ENCODE results near the gene RPL36A. TPM values are rescaled to one million over a fixed set of nuclear protein-coding genes. Genes with fewer than 3 reads are reported as not detected.

RPL36A gene
- total and polyA plus RNA-seq, 9 of the 15 experiments (the other 6 are each of a cell fraction or from before 2014, with no cell fraction given) = 412 to 4,539 (median 3,209) TPM

DNA sequence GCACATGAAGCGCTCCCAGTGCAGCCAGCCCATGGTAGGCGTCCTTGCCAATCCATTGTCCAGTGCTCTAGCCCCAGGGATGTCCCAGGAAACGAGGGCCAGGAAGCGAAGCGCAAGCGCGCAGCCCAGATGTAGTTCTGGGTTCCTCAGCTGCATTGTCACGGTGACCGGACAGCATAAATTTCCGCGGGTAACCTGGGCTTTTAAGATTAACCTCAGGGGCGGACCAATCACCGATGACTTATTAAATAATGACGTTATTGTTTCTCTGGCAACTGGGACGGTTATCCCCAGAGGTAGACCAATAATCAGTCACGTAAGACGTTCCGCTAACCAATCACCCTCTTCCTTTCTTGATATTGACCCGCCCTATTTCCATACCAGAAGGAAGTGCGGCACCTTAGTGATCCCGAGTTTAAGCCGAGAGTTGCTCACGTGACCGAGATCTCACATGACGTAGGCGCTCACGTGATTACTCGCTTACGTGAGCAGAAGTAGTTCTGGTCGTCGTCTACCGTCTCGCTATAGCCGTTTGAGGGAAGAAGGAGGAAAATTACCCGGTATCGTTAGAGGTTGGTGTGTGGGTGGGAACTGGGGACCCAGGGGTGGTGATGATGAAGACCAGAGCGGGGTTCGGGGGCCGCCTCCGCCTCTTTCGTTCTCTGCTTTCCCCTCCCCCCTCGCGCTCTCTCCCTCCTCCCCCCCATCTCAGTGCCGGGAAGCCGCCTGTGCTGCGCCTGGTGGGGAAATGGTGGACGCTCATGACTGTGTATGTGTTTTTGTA, 17.1 kb downstream of the RPL36A start, which contains the start of the genes GLA and HNRNPH2 (continued):
- peak in 1 of 2 experiments; percentile 53; a peak in 1 of 4 replicates for TF ChIP-seq UBTF (IDR thresholded peaks at IDR 0.05; ENCODE audit: borderline replicate concordance in 1 of 2, low read depth in 2 of 2, low read length in 2 of 2)
- TF ChIP-seq, protein P1, sequence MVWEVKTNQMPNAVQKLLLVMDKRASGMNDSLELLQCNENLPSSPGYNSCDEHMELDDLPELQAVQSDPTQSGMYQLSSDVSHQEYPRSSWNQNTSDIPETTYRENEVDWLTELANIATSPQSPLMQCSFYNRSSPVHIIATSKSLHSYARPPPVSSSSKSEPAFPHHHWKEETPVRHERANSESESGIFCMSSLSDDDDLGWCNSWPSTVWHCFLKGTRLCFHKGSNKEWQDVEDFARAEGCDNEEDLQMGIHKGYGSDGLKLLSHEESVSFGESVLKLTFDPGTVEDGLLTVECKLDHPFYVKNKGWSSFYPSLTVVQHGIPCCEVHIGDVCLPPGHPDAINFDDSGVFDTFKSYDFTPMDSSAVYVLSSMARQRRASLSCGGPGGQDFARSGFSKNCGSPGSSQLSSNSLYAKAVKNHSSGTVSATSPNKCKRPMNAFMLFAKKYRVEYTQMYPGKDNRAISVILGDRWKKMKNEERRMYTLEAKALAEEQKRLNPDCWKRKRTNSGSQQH (CRISPR knock-in tag; IDR thresholded peaks at IDR 0.05) = peak; percentile 60; the same call in 1 of the 2 replicates
- no peak for TF ChIP-seq STAG1 (CRISPR knock-in tag; IDR thresholded peaks at IDR 0.05; ENCODE audit: borderline replicate concordance)
- TF ChIP-seq, protein P2, sequence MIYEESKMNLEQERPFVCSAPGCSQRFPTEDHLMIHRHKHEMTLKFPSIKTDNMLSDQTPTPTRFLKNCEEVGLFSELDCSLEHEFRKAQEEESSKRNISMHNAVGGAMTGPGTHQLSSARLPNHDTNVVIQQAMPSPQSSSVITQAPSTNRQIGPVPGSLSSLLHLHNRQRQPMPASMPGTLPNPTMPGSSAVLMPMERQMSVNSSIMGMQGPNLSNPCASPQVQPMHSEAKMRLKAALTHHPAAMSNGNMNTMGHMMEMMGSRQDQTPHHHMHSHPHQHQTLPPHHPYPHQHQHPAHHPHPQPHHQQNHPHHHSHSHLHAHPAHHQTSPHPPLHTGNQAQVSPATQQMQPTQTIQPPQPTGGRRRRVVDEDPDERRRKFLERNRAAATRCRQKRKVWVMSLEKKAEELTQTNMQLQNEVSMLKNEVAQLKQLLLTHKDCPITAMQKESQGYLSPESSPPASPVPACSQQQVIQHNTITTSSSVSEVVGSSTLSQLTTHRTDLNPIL (CRISPR knock-in tag; IDR thresholded peaks at IDR 0.05) = no peak
- no peak for TF ChIP-seq PBX2 (CRISPR knock-in tag; IDR thresholded peaks at IDR 0.05; ENCODE audit: low read depth)
- TF ChIP-seq PBX2 (tag; conservative IDR thresholded peaks at IDR 0.05; ENCODE audit: low read depth) = peak; percentile 74
- TF ChIP-seq SREBF1 (IDR thresholded peaks at IDR 0.05; ENCODE audit: borderline replicate concordance, low read depth, low read length) = peak; percentile 71; the same call in 1 of the 2 replicates
- TF ChIP-seq, protein P3, sequence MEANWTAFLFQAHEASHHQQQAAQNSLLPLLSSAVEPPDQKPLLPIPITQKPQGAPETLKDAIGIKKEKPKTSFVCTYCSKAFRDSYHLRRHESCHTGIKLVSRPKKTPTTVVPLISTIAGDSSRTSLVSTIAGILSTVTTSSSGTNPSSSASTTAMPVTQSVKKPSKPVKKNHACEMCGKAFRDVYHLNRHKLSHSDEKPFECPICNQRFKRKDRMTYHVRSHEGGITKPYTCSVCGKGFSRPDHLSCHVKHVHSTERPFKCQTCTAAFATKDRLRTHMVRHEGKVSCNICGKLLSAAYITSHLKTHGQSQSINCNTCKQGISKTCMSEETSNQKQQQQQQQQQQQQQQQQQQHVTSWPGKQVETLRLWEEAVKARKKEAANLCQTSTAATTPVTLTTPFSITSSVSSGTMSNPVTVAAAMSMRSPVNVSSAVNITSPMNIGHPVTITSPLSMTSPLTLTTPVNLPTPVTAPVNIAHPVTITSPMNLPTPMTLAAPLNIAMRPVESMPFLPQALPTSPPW (CRISPR knock-in tag; IDR thresholded peaks at IDR 0.05) = peak; percentile 93
- TF ChIP-seq, protein P4, sequence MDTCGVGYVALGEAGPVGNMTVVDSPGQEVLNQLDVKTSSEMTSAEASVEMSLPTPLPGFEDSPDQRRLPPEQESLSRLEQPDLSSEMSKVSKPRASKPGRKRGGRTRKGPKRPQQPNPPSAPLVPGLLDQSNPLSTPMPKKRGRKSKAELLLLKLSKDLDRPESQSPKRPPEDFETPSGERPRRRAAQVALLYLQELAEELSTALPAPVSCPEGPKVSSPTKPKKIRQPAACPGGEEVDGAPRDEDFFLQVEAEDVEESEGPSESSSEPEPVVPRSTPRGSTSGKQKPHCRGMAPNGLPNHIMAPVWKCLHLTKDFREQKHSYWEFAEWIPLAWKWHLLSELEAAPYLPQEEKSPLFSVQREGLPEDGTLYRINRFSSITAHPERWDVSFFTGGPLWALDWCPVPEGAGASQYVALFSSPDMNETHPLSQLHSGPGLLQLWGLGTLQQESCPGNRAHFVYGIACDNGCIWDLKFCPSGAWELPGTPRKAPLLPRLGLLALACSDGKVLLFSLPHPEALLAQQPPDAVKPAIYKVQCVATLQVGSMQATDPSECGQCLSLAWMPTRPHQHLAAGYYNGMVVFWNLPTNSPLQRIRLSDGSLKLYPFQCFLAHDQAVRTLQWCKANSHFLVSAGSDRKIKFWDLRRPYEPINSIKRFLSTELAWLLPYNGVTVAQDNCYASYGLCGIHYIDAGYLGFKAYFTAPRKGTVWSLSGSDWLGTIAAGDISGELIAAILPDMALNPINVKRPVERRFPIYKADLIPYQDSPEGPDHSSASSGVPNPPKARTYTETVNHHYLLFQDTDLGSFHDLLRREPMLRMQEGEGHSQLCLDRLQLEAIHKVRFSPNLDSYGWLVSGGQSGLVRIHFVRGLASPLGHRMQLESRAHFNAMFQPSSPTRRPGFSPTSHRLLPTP (IDR thresholded peaks at IDR 0.05; ENCODE audit: borderline replicate concordance, extremely low read depth, insufficient read length) = no peak
- TF ChIP-seq, protein P5, sequence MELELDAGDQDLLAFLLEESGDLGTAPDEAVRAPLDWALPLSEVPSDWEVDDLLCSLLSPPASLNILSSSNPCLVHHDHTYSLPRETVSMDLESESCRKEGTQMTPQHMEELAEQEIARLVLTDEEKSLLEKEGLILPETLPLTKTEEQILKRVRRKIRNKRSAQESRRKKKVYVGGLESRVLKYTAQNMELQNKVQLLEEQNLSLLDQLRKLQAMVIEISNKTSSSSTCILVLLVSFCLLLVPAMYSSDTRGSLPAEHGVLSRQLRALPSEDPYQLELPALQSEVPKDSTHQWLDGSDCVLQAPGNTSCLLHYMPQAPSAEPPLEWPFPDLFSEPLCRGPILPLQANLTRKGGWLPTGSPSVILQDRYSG (tag; conservative IDR thresholded peaks at IDR 0.05; ENCODE audit: low read depth) = no peak

All from K562 (cell line).